ENCODE results near the gene RELCH.

Gene RELCH

DNA sequence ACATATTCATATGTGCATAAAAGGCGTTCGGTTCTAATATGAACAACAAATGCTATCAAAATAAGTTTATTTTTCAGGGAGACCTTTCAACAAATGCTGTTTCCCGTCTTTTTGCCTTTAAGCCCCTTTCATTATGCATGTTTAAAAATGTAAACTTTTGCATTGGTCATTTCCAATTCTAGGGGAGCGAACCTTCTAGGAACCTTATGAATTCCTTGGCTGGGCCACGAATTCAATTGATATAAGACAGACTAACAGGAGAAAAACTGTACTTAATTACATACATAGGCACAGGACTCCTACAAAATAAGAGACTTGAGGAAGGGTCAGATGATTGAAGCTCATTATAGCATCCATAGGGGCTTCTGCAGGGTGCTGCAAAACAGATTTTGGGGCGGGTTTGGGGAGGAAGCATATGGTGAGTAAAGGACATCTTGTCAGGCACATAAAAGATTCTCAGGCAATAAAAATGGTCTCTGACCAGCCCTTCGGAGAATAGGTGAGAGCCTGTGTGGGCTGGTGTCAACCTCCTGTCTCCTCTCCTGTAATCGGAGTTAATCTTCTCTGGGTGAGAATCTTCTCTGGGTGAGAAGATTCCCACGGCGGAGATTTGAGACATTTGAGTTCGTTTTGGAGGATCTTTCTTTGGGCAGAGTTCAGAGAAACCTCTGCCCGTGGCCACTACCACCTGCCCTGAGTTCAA is 139.7 kb downstream of the RELCH start:
- no peak for TF ChIP-seq ZFX (IDR thresholded peaks at IDR 0.05)
- TF ChIP-seq, protein P1, sequence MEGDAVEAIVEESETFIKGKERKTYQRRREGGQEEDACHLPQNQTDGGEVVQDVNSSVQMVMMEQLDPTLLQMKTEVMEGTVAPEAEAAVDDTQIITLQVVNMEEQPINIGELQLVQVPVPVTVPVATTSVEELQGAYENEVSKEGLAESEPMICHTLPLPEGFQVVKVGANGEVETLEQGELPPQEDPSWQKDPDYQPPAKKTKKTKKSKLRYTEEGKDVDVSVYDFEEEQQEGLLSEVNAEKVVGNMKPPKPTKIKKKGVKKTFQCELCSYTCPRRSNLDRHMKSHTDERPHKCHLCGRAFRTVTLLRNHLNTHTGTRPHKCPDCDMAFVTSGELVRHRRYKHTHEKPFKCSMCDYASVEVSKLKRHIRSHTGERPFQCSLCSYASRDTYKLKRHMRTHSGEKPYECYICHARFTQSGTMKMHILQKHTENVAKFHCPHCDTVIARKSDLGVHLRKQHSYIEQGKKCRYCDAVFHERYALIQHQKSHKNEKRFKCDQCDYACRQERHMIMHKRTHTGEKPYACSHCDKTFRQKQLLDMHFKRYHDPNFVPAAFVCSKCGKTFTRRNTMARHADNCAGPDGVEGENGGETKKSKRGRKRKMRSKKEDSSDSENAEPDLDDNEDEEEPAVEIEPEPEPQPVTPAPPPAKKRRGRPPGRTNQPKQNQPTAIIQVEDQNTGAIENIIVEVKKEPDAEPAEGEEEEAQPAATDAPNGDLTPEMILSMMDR (conservative IDR thresholded peaks at IDR 0.05): no peak
- H3K27ac ChIP-seq: no peak overlapping the region

DNA sequence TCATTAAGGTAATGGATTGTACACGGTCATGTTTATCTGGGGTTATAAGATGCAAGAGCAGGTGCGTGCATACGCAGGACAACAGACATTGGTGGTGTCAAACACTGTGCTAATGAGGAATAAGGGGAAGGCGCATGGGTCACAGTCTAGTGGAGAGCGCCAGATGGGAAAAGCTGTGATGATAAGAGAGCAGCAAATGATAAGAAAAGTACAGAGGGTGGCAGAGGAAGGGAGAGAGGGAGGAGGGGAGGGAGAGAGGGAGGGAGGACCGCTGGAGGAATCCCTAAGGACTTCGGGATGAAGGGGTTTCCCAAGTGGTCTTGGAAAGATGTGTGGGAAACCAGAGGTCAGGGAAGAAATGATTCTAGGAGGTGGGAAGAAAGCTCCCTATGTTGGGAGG is 140.9 kb downstream of the RELCH start:
- TF ChIP-seq, protein P1 (conservative IDR thresholded peaks at IDR 0.05): no peak
- no peak for TF ChIP-seq ZFX (IDR thresholded peaks at IDR 0.05)
- H3K27ac ChIP-seq: no peak overlapping the region

DNA sequence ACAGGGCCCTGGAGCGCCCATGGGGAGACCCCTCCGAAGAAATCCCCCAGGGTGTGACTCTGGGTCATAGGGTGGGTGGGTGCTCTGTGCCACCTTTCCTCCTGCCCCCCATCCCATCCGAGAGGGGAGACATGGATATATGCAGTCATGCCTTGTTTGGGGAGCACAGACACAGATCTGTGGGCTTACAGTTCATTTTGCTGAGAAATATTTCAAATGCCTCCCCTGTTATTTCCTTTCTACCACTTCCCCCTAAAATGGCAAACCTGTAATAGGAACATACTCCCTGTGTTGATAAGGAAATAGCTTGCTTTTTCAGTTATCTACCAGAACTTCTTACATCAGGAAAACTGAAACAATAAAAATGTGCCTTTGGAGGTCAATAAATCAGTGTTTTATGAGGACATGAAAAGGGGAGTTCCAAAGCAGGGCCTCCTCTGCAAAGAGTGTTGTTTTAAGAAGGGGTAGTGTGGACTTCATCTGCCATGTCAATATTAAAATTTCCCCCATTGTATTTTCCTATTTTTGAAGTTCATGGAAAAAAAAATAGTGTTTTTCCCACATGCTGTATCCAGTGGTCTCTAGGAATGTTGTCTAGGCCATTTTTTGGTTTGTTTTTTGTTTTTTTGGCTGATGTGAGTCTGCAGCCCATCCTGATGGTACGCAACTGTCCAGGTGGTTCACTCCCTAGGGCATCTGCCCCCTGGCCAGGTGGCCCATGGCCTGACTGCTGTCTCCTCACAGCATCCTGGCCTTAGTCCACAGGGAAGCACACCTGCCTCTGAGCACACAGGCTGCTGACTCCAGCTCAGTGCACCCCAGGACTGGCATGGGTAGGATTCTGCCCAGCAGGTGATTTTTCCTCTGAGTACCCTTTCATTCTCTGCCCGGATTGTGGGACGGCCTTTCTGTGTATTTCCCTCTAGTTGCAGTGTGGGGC is 141.8 kb downstream of the RELCH start:
- TF ChIP-seq, protein P1 (conservative IDR thresholded peaks at IDR 0.05): no peak
- TF ChIP-seq ZFX (IDR thresholded peaks at IDR 0.05): no peak
- no peak overlapping the region for H3K27ac ChIP-seq

DNA sequence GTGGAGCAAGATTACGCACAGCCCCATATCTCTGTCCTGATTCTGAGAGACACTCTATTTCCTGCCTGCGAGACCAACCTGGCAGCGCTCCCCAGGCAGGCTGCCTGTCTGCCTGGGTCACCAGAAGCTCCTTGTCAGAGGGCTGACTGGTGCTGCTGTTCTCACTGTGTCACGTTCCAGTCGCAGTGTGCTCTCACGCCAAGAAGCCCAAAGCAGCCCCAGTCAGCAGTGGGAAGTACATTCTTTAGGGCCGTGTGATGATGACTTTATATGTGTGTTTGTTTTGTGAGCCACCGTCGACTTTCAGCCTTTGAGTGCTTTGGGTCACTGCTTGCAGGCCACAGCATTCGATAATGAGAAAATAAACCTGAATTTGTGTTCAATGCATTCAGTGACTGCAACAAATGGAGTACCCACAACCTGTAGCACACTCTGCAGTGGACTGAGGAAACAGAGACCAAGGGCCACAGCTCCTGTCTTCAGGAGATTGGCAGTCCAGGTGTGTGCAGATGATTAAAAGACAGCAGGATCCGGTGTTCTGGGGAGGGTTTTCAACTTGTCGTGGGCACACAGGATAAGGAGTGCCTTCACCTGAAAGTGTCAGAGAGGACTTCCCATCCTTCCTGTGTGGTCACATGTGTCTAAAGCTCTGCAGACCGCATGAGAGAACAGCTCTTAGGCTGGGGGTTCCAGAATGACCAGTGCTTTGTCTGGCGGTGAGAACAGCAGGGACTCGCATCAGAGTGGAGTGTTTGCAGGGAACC is 142.8 kb downstream of the RELCH start:
- no peak overlapping the region for H3K27ac ChIP-seq
- TF ChIP-seq, protein P1 (conservative IDR thresholded peaks at IDR 0.05): no peak
- no peak for TF ChIP-seq ZFX (IDR thresholded peaks at IDR 0.05)

DNA sequence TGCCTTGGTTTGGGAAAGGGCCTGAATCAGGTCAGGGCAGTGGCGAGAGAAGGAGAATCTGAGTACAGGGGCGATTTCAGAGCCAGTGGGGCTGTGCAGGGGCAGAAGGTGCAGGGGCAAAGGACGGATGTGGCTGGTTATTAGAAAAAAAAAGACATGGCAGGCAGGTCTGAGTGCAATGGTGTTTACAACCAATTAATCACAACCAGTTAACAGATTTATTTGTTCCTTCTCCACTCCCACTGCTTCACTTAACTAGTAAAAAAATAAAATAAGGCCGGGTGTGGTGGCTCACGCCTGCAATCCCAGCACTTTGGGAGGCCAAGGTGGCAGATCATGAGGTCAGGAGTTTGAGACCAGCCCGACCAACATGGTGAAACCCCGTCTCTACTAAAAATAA is 143.6 kb downstream of the RELCH start:
- H3K27ac ChIP-seq: no peak overlapping the region
- TF ChIP-seq, protein P1 (conservative IDR thresholded peaks at IDR 0.05): no peak
- TF ChIP-seq ZFX (IDR thresholded peaks at IDR 0.05): no peak

DNA sequence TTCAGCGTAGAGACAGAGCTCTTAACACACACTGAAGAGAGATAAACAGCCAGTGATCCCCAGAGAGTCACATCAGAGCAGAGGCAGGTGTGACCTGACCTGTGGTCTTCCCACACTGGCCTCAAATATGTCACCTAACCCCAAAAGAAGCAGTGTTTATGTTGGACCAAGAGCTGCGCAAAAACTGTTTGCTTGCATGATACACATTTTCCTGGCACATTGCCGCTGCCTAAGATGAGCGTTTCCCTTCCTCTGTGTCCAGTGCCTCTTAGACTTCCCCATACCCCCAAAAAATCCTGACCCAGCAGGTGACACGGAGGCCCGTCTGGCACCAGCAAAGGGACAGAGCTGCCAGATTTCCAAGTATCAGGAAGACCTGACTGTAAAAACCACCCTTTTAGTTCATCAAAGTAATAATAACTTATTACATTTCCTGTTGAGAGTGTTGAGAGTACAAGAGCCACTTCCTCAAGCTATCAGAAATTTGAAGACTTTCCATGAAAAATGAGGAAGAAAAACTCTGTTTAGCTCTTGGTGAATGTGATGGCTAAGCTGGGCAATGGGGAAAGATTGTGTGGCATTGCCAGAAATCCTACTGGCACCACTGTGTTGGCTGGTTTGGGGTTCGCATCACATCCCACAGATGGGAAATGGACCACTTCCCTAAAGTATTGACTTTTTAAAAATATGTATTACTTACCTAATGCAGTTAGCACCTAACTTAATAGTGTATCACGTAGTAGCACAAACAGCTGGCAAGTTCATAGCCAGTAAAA is 144.7 kb downstream of the RELCH start:
- no peak for TF ChIP-seq ZFX (IDR thresholded peaks at IDR 0.05)
- TF ChIP-seq, protein P1 (conservative IDR thresholded peaks at IDR 0.05): no peak
- H3K27ac ChIP-seq: no peak overlapping the region

All from C4-2B (cell line).